Activated T-cell treated with anti-CD3 and anti-CD28 coated beads for 24 hours (primary cell): ENCODE measurements around the gene MYOD1.

ENCODE experiments used
- DNase-seq: peaks from one replicate; pipeline ENCODE4 v3.0.0-alpha.2; 2020; ENCODE audit warnings: low read depth

Gene MYOD1

DNA sequence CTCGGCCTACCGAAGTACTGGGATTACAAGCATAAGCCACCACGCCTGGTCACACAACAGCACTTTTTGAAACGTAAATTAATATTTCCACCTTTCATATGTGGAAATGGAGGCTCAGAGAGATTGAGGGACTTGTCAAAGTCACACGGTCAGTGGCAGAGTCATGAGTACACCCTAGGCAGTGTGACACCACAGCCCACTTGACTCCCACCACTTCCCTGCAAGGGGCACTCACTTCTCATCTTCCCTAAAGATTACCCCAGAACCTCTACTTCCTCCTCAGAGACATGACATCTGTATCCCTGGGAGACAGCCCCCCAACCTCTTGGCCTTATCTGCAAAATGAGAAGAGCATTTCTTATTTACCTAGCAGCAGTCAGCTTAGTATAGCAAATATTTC, 16.5 kb upstream of the MYOD1 start:
- DNase-seq: no peak

DNA sequence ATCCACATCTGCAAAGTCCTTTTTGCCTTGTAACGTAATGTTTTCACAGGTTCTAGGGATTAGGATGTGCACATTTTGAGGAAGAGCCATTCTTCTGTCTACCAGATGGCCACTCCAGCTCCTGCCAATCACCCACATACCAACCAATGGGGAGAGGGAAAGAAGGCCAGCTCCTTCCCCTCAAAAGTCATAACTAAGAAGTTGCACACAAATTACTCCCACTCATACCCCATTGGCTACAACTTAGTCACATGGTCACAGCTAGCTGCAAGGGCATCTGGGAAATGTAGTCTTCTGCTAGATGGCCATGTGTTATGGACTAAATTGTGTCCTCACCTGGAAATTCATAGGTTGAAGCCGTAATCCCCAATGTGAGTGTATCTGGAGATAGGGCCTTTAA, 15.4 kb upstream of the MYOD1 start:
- DNase-seq: no peak

DNA sequence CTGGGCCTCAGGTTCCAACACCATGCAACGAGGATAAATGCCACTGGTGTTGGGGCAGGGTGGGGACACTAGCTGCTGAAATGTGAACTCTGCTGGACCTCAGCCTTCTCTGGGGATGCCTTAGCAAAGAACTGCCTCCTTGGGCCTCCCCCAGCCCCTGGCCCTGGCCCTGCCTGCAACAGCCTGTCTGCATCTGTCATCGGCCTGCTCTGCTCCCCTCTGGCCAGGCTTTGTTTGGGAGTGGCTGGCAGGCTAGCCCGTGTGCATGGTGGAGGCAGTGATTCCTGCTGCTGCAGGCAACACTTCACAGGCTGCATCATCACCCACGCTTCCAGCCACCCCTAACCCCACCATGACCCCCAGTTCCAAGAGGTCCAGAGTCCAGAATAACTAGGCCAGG, 11.5 kb upstream of the MYOD1 start:
- no peak for DNase-seq

DNA sequence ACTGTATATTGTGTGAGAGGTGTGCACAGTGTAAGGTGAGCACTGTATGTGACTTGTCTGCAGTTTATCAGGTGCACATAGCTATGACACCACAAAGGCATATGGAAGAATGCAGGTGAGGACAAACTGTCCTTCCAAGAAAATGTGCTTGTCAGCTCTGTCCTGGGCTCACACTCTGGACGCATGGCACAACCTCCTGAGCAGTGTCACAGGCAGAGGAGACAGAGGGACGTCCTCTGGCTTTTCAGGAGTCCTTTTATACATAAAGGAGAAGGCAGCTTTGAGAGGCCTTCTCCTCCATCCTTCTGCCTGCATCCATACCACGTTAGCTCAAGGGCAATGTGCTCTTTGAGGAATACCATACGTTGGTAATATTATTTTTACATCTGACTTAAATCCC, 7.5 kb upstream of the MYOD1 start:
- no peak for DNase-seq

DNA sequence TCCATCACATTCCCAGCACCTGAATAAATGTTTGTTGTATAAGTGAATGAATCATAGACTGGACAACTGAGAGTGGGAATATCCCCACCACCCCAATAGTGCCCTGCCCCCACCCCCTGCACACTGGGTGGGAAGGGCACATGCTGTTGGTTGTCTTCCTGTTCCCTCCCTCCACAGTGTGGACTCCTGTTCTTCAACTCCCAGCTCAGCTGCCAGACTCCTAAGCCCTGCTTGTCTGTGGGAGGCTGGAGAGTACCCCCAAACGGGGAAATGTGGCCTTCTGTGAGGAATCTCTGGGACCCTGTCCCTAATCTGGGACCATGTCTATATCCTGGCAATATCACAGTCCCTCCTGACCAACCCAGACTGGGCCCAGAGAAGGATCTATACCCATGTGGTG, 5.5 kb upstream of the MYOD1 start:
- DNase-seq: no peak

GRCh38 chr11:17714356-17714854, 5.0 kb upstream of the MYOD1 start:
- no peak for DNase-seq

DNA sequence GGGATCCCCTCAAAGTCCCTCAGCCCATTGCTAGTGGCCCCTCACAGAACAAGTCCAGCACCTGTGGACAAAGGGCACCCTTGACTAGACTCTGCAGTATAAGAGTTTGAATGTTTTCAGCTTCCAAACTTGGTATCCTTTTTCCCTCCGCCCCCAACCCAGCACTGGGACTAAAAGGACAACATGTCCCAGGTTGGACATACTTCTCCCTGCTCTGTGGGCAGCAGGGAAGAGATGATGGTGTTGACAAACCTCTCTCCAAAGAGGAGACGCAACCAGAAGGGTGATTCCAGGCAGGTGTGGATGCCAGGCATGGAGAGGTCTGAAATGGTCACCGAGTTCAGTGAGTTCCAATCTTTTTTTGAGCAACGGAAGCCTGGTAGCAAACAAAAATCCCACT, 4.5 kb upstream of the MYOD1 start:
- DNase-seq: no peak

DNA sequence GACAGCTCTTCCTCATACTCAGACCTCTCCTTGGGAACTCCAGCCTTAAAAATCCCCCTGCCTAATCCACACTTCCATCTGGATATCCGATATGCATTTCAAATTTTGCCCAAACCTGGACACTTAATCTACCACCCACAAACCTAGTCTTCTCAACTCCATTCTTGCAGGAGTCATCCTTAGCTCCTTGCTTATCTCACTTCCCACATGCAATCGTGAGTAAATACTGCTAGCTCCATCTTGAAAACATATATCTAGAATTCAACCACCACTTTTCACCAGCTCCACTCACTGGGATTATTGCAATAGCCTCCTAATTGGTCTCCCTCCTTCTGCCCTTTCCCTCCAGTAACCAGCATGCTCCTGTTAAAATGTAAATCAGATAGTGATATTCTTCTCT, 2.6 kb upstream of the MYOD1 start:
- no peak for DNase-seq

DNA sequence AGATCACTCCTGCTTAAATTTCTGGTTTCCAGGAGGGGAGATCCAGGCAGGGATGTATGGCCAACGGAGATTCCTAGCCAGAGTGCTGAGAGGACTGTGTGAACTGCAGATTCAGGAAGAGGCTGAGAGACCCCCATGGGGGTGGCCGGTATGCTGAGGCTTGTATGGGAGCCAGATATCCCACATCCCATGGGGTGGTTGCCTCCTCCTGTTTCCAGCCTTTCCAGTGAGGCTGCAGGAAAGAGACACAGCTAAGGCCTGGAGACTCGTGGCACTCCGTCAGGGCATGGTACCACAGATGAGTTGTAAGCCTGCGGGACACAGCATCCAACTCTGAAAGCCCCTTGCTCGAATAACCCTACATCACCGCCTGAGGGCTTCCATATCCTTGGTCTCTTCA, 1.4 kb upstream of the MYOD1 start:
- no peak for DNase-seq

DNA sequence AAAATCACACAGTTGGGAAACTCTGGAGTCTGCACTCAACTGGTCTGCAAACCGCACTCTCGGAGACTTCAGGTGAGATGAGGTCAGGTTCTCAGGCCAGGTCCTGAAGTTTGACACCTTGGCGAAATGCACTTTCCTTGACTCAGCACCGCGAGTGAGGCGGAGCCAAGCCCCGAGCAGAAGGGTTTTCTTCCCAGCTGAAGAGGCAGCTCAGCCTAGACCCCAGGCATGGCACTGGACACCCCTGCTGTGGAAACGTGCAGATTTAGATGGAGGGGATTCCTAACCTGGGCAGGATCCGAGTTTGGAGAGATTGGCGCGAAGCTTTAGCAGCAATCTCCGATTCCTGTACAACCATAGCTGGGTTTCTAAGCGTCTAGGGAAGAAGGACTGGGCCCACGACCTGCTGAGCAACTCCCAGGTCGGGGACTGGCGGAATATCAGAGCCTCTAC, 835 bp upstream of the MYOD1 start:
- DNase-seq: no peak

DNA sequence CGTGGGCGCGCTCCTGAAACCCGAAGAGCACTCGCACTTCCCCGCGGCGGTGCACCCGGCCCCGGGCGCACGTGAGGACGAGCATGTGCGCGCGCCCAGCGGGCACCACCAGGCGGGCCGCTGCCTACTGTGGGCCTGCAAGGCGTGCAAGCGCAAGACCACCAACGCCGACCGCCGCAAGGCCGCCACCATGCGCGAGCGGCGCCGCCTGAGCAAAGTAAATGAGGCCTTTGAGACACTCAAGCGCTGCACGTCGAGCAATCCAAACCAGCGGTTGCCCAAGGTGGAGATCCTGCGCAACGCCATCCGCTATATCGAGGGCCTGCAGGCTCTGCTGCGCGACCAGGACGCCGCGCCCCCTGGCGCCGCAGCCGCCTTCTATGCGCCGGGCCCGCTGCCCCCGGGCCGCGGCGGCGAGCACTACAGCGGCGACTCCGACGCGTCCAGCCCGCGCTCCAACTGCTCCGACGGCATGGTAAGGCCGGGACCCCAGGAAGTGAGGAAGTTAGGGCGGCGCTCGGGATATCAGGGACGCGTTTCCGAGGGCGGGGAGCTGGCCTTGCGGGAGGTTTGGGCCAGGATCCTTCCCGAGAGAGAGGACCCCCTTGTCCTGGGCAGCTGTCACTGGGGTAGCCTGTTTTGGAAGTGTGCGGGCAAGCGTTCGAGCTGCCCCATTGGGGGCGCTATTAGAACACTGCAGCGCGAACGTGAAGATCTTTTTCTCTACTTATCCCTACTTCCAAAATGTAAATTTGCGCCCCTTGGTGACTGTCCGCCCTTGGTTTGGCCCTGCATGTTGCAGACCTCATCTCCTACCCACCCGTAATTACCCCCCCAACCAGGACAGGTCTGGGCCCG, 796 bp downstream of the MYOD1 start:
- DNase-seq: no peak

GRCh38 chr11:17720796-17721171, 1.4 kb downstream of the MYOD1 start:
- DNase-seq: no peak

GRCh38 chr11:17721242-17721999, 2.0 kb downstream of the MYOD1 start:
- no peak for DNase-seq

- no peak for DNase-seq
Observed at GRCh38 chr11:17722000-17722643, 2.8 kb downstream of the MYOD1 start.

GRCh38 chr11:17724020-17724908, 4.9 kb downstream of the MYOD1 start:
- no peak for DNase-seq

DNA sequence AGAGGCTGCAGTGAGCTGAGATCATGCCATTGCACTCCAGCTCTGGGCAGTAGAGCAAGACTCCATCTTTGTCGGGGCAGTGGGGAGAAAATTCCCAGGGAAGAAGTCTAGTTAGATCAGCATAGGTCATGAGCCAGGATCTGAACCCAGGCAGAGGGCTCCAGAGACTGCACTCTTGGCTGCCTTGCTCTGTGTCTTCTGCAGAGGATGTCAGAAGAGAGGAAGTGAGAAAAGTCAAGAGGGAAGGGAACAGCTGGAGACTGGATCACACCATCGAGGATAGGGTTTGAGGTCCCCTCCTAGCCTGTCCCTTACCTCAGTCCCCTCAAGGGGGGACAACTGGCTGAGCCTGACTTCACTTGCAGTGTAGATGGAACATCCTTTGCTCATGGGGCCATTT, 5.8 kb downstream of the MYOD1 start:
- DNase-seq: no peak

DNA sequence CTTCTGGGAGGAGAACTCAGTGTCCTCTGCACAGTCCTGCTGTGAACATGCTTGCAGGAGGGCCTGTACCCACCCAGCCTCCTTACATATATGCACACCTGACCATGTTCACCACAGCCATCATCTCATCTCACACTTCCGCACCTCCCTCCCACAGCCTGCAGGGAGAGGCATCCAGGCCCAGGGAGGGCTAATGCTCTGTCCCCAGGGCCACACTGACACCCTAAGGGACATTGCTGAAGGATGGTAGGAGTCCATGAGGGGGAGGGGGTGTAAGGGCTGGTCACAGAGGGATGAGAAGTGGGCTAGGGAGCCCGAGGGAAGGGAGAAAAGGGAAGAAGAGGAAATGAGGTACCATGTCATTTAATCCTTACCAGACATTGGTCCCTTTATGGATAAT, 10.8 kb downstream of the MYOD1 start:
- no peak for DNase-seq

GRCh38 chr11:17730608-17731462, 11.5 kb downstream of the MYOD1 start:
- DNase-seq: peak; percentile 57

GRCh38 chr11:17733261-17733660, 13.9 kb downstream of the MYOD1 start:
- DNase-seq: no peak

- DNase-seq: no peak
Observed at GRCh38 chr11:17734418-17734911, 15.1 kb downstream of the MYOD1 start, which contains the start of gene KCNC1. KCNC1 (plus strand) TSS chr11:17734781; CDS start chr11:17736003, 1,222 bp downstream.
